GM15510 (cell line): Measurements from ENCODE around the gene SLC6A16.
A peak's percentile ranks its signal among the peaks of the same experiment; 100 is the strongest.

Source experiments
- POLR2A ChIP-seq: IDR thresholded peaks from 3 replicates; pipeline ENCODE4 v1.6.1; 2011; ENCODE audit warnings: borderline replicate concordance; ENCODE audit not compliant: insufficient read length; ENCODE audit errors: extremely low read depth

SLC6A16 gene

DNA sequence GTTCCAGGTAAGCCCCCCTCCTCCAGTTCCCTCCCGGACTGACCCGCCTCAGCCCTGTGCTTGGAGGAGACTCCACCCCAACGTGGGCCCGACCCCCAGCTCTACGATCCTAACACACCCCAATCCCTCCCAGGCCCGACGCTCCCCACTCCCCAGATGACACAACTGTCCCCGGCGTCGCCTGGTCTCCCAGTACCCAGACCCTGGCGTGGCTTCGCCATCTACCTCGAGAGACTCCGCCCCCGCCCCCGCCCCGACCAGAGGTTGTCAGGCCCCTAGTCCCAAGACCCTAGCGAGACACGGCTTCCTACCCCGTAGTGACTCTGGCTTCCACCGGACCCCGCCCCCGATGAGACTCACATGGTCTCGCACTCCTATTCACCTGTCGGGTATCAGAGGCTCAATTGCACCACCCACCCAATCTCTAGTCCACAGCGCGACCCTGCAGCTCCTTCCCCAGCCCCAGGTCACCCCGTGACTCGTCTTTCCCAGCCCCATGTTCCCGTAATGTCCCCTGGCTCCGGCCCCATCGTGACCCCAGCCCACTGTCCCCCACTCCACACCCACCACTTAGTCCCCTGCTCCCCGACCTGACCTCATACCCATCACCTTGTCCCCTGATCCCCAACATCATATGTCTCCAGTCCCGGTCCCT lies 13.2 kb upstream of the SLC6A16 start:
- peak; percentile 6 for TF ChIP-seq POLR2A

DNA sequence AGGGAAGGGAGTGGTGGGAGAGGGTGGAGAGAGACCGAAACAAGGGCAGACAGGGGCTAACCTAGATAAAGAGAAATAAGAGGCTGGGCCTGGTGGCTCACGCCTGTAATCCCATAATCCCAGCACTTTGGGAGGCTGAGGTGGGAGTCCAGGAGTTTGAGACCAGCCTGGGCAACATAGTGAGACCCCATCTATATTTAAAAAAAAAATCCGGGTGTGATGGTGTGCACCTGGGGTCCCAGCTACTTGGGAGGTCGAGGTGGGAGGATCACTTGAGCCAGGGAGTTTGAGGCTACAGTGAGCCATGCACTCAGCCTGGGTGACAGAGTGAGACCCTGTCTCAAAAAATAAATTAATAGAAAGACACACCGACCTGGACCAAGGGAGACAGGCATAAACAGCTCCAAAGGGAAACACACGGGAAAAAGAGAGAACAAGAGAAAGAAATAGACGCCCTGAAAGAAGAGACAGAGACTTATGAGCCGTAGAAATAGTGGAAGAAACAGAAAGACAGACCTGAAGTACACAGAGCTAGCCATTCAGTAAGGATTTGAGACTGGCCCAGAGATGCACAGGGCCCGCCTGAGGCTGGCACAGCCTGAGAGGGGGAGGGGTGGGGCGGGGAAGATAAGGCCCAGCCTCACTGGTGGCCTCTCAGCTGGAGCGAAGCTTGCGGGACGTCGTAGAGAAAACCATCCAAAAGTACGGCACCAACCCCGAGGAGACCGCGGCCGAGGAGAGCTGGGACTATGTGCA lies 12.5 kb upstream of the SLC6A16 start:
- peak; percentile 16 for TF ChIP-seq POLR2A

DNA sequence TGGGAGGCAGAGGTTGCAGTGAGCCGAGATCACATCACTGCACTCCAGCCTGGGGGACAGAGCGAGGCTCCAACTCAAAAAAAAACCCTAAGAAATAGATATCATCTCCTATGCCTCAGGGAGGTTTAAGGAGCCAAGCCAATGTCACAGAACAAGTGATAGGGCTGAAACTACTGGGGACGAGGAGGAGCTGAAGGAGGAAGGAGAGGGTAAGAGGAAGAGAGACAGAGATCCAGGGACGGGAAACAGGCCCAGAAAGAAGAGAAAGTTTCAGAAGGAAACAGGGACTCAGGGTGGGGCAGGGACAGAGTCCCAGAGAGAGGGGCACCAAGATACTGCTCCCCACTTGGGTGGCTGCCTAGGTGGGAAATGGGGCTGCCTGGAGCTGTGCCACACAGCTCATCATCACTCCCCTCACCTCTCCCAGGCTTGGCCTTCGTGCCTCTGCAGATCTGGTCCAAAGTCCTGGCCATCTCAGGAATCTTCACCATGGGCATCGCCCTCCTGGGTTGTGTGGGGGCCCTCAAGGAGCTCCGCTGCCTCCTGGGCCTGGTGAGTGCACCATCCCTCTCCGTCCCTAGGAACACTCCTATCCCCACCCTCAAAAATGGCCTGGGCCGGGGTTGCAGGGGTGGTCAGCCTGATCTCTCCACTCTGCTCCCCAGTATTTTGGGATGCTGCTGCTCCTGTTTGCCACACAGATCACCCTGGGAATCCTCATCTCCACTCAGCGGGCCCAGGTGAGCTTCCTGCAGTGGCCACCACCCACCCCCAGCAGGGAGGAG lies 11.7 kb upstream of the SLC6A16 start:
- TF ChIP-seq POLR2A: peak; percentile 21

DNA sequence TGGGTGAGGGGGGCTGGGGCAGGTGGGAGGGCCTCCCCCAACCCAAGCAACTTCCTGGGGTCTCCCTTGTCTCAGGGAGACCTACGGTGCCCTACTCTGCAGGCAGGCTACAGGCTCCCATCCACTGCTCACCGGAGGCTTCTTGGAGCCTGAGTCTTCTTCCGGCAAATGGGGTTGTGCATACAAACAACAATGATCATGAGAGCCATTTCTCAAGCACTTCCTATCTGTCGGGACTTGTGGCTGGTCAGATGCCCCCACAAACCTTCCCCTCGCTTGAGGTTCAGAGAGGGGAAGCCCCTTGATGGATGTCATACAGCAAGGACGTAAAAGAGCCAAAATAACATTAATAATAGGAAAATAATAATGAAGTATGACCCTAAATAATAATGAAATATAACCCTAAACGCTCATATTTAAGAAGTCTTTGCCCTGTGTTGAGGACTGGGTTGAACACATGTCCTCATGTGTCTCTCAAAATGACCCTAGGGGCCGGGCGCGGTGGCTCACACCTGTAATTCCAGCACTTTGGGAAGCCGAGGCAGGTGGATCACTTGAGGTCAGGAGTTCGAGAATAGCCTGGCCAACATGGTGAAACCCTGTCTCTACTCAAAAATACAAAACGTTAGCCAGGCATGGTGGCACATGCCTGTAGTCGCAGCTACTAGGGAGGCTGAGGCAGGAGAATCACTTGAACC lies 10.9 kb upstream of the SLC6A16 start:
- no peak for TF ChIP-seq POLR2A

DNA sequence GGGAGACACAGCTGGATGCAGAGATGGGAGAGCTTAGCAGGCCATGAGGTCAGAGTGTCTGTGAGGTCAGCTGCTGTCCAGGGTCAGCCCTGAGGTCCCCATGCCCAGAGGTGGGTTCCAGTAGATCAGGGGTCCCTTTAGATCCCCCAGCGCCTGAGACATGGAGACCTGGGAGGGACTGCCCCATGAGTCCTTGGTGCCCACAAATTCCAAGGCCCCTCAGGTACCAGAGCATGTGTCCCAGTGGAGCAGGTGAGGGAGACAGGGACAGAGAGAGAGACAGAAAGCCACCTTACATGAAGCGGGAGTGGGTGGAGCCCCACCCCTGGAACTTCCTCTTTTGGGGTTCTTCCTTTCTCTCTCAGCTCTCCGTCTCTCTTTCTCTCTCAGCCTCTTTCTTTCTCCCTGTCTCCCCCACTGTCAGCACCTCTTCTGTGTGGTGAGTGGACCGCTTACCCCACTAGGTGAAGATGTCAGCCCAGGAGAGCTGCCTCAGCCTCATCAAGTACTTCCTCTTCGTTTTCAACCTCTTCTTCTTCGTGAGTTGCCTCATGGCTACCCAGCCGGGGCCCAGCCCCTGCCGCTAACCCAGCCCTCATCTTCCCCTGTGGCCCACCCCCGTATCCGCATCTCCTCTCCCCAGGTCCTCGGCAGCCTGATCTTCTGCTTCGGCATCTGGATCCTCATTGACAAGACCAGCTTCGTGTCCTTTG lies 10.2 kb upstream of the SLC6A16 start, which contains the start of gene CD37:
Gene CD37, plus strand, starts transcription at position 336 of the 713 bp plus-strand sequence. Its CDS starts 135 bp downstream, at position 471.
- peak; percentile 79 for TF ChIP-seq POLR2A

DNA sequence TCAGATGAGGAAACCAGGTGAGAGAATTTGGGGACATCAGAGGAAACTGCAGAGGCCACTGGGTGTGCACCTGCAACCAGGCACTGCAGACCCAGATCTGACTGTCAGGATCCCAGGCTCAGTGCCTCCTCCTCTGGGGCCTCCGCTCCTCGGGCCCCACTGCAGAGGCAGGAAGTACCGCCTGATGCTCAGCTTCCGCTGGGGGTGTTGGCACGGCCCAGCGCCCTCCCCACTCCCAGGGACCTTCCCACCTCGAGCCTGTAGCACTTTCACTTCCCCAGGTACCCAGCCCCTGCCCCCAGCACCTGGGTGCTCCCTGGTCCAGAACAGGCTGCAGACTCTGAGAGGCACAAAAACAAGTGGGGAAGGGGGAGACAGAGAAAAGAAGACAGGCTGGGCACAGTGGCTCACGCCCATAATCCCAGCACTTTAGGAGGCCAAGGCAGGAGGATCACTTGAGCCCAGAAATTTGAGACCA lies 8.9 kb upstream of the SLC6A16 start:
- peak; percentile 93 for TF ChIP-seq POLR2A

DNA sequence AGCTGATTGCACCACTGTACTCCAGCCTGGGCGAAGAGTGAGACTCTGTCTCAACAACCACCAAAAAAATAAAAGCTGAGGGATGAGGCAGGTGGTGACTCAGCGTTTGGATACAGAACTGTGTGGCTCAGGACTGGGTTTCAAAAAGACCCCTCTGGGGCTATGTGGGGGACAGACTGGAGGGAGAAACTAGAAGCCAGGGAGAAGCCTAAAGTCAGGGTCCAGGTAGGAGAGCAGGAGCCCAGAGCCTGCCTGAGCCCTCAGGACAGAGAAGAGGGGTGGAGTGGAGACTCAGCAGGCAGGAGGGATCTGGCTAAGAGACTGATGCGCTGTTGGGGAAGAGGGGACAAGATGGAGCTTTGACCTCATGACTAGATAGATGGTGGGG lies 8.4 kb upstream of the SLC6A16 start:
- TF ChIP-seq POLR2A: no peak

DNA sequence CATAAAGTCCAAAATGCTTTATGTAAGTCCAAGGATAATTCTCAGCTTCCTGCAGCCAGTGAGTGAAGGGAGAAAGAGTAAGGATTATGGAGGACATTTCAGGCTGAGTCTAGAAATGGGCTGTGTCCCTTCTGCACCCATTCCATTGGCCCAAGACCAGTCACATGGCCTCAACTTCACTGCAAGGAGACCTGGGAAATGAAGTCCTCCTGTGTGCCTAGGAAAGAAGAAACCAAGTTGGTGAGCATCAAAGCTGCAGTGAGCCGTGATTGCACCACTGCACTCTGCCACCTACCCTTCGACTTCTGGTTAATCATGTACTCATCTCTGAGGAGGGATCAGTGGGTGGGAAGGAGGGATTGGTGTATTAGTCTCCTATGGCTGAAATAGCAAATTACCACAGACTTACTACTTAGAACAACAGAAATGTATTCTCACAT lies 6.6 kb upstream of the SLC6A16 start:
- no peak for TF ChIP-seq POLR2A

DNA sequence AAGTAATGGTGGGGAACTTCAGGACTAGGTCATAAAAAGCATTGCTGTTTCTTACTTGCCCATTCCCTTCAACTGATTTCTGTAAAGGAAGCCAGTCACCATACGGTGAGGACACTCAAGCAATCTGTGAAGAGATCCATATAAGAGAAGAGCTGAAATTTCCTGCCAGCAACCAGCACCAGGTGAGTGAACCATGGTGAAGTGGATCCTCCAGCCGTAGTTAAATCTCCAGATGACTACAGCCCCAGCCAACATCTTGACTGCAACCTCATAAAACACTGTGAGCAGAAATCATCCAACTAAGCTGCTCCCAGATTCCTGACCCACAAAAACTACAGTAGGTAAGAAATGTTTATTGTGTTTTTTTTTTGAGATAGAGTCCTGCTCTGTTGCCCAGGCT lies 3.8 kb upstream of the SLC6A16 start:
- no peak for TF ChIP-seq POLR2A

DNA sequence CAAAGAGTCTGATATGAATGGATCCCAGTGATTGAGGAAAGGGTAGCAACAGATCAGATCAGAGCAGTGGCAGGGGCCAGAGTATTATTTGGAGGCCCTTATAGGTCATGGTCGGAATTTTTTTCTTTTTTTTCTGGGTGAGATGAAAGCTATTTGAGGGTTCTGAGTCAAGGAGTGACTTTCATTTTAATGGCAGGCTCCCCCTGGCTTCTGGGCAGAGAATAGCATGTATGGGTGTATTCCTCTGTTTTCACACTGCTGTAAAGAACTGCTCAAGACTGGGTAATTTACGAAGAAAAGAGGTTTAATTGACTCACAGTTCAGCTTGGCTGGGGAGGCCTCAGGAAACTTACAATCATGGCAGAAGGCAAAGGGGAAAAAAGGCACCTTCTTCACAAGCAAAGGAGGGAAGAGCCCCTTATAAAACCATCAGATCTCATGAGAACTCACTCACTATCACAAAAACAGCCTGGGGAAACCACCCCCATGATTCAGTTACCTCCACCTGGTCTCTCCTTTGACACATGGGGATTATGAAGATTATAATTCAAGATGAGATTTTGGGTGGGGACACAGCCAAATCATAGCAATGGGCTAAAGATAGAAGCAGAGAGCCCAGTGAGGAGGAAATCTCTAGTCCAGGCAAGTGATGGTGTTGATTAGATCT lies 3.0 kb upstream of the SLC6A16 start:
- TF ChIP-seq POLR2A: no peak

DNA sequence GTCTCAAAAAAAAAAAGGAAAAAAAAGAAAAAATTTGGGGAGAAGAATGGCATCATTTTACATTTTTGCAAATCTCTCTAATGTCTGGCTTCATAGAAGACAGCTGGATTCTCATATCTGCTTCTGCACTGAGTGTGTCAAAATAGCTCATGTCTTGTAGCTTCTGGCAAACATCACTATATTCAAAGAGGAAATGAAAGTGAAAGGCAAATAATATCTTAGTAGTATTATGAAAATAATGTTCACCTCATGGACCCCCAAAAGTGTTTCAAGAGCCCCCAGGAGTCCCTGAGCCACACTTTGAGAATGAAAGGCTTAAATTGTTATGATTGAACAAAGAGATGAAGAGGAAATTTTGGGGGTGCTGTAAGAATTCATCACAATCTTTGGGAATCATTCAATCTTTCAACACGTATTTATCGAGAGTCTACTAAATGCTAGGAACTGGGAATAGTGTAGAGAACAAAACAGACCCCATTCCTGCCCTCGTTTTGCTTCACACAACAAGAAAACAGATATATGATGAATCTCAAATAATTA lies 1.2 kb upstream of the SLC6A16 start:
- TF ChIP-seq POLR2A: no peak

DNA sequence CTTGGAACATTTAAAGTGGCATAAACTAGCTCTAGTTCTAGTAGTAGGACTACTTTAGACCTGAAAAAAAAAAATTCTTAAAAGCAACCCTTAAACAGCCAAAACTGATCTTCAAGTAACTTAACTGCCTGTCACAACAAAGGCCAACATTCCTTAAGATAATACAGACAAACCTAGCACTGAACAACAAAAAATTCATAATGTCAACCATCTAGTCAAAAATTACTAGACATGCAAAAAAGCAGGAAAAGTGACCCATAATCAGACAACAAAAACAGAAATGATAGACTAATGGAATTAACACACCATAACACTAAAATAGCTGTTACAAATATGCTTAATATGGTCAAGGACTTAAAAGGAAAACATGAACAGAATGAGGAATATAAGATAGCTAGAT lies 6.7 kb downstream of the SLC6A16 start:
- TF ChIP-seq POLR2A: no peak

DNA sequence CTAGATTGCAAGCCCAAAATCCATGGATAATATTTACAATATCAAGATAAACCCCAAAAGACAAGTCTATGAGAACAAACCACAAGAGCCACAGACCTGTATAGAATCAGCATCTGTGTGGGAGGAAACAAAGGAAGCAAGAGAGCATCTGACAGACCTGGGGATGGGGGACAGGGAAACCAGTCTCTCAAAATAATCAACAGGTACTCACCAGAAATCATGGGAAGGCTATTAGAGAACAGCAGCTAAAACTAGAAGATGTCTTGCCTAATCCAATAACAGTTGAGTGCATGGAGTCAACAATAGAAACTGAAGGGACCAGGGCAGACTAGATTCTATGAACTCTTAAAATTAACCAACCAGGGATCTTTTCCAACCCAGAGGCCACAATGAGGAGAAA lies 8.7 kb downstream of the SLC6A16 start:
- TF ChIP-seq POLR2A: no peak
